Putamen (tissue), 1 donor: ENCODE measurements around the gene CAPN6.

Experiments
- DNase-seq: peaks from one replicate; pipeline ENCODE4 v3.0.0-alpha.2; 2016; ENCODE audit warnings: low spot score

CAPN6 gene

GRCh38 chrX:111270339-111270738 lies at the start of gene CAPN6:
Gene CAPN6 (minus strand): TSS chrX:111270483. CDS start chrX:111263936, 6,547 bp downstream.
- no peak for DNase-seq

- DNase-seq: no peak
Measured at GRCh38 chrX:111319451-111319850, 49.2 kb upstream of the CAPN6 start.

- DNase-seq: no peak
Measured at GRCh38 chrX:111318901-111319300, 48.6 kb upstream of the CAPN6 start.

GRCh38 chrX:111309083-111309482 lies 38.8 kb upstream of the CAPN6 start:
- no peak for DNase-seq

- DNase-seq: no peak
Measured at GRCh38 chrX:111308039-111308438, 37.8 kb upstream of the CAPN6 start.

GRCh38 chrX:111302284-111302683 lies 32.0 kb upstream of the CAPN6 start:
- no peak for DNase-seq

- DNase-seq: no peak
Measured at GRCh38 chrX:111288841-111289240, 18.6 kb upstream of the CAPN6 start.

- no peak for DNase-seq
Measured at GRCh38 chrX:111284631-111285293, 14.5 kb upstream of the CAPN6 start.

GRCh38 chrX:111283446-111283845 lies 13.2 kb upstream of the CAPN6 start:
- DNase-seq: no peak

- DNase-seq: no peak
Measured at GRCh38 chrX:111282991-111283390, 12.7 kb upstream of the CAPN6 start.

- no peak for DNase-seq
Measured at GRCh38 chrX:111282139-111282538, 11.9 kb upstream of the CAPN6 start.

- no peak for DNase-seq
Measured at GRCh38 chrX:111268506-111268905, 1.8 kb downstream of the CAPN6 start.

- no peak for DNase-seq
Measured at GRCh38 chrX:111265486-111265885, 4.8 kb downstream of the CAPN6 start.

GRCh38 chrX:111264385-111264784 lies 5.9 kb downstream of the CAPN6 start:
- DNase-seq: no peak

GRCh38 chrX:111262086-111262485 lies 8.2 kb downstream of the CAPN6 start:
- DNase-seq: no peak

- DNase-seq: no peak
Measured at GRCh38 chrX:111260451-111260850, 9.8 kb downstream of the CAPN6 start.

GRCh38 chrX:111259559-111259958 lies 10.7 kb downstream of the CAPN6 start:
- no peak for DNase-seq

- DNase-seq: no peak
Measured at GRCh38 chrX:111257733-111258132, 12.6 kb downstream of the CAPN6 start.

GRCh38 chrX:111254896-111255693 lies 15.2 kb downstream of the CAPN6 start:
- no peak for DNase-seq

GRCh38 chrX:111244235-111244750 lies 26.0 kb downstream of the CAPN6 start:
- DNase-seq: no peak

GRCh38 chrX:111216293-111216801 lies 53.9 kb downstream of the CAPN6 start:
- no peak for DNase-seq

GRCh38 chrX:111207851-111208250 lies 62.4 kb downstream of the CAPN6 start:
- no peak for DNase-seq

- DNase-seq: no peak
Measured at GRCh38 chrX:111200327-111200726, 70.0 kb downstream of the CAPN6 start.
